GM21381 (cell line): Measurements from ENCODE around the gene CST3.
"Not testable (repeated sequence)": the region's sequence is repeated elsewhere in the genome, so short reads cannot be mapped to it uniquely, and the experiment has no call there.

Experiments
- ATAC-seq: cut with Tn5 transposase; IDR thresholded peaks from one replicate; pipeline ENCODE4 v1.9.1; 2021; ENCODE audit warnings: mild to moderate bottlenecking, moderate library complexity; ENCODE audit not compliant: unreplicated experiment

Gene CST3

DNA sequence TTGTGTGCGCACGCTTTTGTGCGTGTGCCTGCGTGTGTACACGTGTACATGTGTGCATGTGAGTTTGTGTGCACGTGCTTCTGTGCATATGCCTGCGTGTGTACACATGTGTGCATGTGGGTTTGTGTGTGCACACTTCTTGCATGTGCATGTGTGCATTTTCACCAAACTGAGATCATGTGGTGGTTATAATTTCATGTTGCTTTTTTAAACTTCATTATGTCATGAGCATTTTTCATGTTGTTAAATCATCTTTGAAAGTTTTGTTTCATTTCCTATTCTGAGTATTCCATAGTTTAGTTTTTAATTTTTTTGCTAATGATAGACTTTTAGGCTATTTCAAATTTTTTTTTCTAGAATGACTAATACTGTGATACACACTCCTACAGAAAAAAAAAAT is 6.4 kb upstream of the CST3 start:
- ATAC-seq: no peak

DNA sequence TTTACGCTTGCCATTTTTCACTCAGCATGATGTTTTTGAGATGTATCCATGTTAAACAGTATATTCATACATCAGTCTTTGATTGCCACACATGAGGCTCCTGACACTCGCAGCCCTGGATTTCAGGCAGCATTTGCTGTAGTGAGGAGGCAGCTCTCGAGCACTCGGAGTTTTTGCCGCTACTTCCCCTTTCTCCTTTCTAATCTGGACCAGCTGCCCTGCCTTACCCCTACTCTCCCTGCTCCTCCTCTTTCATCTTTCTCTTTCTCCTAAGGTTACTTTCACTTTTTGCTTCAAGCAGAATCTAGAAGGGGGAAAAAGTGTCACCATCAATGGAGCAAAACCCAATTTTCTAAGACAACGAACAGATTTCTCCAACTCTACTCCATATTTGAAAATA is 5.9 kb upstream of the CST3 start:
- no peak for ATAC-seq

DNA sequence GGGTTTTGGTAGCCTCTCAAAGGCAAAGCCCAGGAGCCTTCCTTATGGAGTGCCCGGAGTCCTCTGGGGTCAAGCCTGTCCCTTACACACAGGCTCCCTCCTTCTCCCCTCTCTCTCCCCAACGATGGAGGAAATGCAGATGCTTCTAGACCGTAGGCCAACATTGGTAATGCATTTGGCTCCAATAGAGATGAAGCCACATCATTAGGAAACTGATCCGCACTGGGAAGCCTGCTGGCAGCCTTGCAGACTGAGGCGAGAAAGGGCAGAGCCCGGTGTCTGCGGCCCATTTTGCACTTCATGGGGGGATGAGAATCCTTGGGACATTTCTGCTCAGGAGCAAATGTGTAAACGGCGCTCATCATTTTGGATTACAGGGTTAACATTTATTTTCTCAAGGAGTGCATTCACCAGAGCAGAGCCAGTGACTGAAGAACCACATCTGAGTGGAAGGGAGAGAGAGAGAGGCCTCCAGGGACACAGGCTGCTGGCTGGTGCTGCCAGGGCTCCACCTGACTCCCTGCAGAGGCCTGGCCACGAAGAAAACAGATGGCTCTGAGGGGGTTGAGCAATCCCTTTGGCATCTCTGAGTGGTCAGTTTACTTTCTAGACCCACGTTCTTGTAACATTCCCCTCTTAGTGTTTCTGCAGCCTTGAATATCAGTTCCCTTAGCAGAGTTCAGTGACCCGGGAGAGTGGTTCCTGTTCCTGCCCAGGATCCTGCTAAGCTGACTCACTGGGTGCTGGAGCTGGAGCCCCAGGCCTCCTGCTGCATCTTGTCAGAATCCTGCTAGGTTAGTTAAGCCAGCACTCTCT is 4.4 kb upstream of the CST3 start:
- no peak for ATAC-seq

DNA sequence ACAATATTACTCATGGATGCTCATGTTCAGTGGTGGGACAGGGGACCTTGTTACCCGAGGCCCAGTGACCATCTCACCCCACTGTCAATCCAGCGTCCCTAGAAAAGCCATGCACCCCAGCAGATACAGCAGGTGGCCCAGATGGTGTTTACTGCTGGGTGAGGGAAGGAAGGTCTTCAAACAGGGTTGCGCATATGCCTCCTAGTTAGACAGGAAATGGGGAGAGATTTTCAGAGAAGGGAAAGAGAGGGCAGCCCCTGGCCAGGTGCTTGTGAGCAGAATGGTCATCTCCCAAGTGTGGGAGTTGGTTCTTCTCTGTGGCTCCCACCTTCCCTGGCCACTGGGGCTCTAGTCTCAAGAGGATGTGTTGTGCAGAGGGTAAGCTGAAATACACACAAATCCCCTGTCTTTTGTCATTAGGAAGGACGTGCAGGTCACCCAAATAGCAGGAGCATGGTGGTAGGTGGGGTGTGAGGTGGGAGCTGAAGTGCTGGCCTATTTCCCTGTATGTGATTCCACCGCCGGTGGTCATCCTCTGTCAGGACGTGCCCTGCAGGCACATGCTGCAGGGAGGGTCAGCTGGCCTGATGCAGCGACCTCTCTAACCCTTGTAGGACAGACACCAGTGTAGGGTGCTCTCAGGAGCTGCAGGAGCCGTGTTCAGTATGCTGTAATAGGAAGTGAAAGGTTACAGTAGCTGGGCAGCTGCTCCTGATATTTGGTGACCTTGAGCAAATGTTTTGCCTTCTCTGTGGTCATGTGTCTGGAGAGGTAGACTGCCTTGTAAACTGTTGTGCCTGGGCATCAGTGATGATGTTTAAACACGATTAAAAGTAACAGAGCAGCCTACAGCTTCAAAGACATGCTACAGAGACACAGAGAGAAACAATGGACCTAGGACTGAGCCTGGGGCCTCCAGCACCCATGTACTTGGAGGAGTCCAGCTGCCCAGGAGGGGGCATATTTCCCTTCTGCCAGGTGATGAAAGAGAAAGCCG is 3.2 kb upstream of the CST3 start:
- no peak for ATAC-seq

DNA sequence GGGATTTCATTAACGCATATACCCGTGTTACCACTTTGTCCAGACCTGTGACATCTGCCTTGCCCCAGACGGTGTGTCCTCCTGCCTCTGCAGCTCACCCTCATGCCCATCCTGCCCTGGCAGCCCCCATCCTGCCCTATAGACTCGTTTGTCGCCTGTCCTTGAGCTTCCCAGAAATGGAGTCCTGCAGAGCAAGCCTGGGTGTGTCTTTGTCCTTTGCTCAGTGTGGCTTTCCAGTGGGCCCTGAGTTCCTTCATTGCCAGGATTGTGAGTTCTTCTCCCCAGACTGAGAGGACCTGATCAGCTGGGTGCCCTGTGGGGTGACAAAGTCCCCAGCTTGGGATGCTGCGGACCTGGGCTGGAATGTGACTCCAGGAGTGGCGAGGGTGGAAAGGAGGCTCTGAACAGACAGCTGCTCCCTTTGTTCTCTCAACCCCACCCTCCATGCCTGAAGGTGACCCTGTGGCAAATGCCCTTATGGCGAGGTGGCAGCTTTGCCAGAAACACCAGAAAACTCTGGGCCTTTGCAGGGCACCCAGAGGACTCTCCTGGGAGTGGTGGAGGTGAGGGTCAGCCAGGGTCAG is 2.4 kb upstream of the CST3 start:
- ATAC-seq: no peak

DNA sequence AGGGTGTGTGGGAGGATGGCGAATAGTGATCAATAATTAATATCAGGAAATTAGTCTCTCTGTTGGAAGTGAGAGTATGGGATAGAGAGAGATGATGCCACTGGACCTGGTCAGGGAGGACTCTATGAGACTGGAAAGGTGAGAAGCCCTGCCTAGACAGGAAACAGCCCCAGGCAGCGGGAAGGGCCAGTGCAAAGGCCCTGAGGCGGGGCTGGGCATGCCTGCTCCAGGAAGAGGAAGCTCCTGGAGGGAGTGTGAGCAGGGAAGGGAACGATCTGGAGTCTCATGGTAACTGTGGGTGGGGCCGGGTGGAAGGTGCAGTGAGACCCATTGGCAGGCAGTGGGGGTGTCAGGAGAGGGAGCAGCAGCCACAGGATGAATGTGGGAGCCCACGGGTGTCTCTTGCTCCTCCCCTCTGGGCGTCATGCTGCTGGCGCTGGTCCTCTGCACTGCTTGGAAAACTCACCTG is 1.8 kb upstream of the CST3 start:
- no peak for ATAC-seq

DNA sequence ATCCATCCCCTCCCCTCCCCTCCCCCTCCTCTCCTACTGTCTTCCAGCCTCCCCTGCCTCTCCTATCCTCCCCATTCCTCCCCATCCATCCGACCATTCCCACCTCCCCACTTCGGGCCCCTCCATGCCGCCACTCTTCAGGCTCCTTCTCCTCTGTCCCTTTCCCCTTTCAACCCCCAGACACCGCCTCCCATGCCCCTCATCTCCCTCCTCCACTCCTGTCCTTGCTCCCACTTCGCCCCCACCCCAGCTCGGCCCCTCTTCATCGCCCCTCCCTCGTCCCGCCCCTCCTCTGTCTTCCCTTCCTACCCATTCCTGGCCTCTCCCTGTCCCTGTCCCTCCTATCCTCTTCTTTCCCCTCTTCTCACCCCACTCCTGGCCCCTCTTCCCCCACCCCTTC is 554 bp upstream of the CST3 start:
- ATAC-seq: no peak

DNA sequence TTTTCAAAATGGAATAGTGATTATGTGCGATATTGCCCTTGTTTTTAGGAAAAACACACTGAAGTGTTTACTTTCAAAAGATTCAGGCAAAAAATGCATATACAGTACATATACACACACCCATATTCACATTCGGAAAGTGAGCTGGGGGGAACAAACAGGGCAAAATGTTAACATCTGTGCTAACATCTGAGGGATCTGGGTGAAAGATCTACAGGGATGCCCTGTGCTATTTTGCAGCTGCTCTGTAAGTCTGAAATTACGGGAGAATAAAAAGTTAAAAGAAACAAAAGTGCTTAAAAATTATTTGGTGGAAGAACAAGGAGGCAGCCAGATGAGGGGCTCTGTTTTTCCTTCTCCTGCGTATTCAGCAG is 860 bp downstream of the CST3 start:
- no peak for ATAC-seq

DNA sequence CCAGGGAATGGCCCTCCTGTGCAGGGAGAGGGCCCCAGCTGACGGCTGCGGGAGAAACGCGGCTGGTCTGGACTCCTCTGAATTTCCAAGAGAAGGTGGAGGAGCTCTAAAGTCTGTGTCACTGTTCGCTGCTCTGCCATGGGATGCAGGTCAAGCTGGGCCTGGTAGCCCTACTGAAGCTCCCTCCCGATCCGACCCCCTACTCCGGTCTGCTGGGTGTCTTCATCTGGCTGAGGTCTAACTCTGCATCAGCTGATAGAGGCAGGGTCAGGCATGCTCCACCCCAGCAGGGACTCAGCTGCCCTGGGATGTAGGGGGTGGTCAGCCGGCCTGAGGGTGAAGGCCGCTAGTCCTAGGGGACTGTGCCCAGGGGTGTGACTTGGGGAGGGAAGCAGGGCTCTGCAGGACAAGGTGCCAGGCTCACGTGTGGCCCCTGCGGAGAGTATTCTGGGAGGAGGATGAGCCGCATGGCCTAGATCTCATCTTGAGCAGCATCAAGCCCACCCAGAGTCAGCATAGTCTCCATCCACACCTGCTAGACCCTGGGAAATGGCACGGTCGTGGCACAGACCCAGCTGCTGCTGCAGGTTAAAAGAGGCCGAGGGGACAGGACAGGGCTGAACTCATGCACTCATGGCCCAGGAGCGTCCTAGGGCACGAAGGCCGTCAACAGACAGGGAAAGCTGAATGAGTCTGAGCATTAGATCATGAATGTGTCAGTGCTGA is 1.4 kb downstream of the CST3 start:
- ATAC-seq: no peak

DNA sequence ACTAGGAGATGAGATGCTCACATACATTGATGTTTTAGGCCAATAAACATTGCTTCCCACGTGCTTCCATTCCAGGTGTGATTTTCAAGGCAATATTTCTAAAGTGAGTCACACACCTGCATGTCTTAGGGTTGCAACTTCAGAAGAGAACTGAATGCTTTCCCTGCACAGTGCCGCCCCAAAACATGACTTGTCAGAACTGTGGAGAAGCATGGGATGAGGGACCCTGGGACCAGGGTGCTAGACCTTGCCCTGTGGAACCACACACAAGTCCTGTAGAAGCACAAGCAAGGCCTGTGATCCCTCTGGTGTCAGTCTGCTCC is 2.0 kb downstream of the CST3 start:
- not testable (repeated sequence) for ATAC-seq

DNA sequence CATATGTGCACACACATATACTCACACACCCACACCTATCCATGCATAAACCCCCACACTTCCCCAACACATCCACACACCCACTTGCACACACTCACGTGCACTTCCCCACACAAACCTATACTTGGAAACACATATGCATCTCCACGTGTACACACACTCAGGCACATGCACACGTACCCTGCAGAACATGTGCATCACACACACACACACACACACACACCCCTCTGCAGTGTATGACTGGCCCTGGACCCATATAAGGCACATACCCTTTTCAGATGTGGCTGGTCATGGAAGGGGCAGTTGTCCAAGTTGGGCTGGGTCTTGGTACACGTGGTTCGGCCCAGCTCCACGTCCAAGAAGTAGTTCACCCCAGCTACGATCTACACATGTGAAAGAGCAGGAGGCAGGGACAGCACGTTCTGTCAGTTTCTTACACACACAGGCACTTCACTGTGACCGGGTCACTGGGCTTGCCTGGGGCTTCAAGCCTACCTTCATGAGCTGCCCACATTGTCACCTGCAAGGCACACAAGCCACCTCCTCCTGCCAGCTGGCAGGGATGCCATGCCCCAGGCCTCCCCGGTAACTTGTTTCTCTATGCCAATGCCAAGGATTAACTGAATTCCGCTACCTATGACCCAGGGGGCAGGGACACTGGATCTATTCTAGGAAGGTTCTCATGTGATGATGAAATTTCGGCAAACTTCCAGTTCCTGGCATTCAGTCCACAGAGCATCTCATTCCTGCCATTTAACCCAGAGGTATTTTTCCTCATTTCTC is 2.6 kb downstream of the CST3 start:
- ATAC-seq: no peak

DNA sequence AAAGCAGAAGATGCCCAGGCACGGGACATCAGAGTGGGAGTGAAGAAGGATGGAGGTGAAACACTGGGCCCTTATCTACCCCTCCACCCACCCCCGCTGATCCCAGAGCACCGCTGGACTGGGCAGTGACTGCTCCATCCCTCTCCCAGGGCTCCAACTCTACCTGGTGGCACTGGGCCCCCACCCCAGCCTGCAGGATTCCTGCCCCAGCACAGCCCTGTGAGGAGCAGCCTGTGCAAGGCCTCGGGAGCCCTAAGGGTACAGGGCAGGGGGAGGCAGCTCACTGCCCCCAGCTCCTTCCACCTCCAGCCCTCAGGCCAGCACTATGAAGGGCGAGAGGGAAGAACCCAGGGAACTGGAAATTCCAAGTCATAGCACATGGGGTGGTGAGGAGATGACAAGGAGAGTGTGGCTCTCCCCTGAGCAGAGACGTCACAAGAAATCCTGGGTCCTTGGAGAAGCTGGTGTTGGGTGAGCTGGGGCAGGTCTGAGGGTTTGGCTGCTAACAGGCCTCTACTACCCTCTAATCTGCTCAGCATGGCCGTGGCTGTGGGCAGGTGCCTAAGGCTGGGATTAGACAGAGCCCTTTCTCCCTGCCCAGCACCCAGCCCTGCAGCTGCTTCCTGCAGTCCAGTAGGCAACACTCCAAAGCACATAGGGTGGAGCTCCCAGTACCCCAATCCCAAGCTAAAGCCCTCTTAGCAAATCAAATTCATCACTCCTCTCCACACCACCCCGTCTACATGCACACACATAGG is 3.5 kb downstream of the CST3 start:
- ATAC-seq: no peak

DNA sequence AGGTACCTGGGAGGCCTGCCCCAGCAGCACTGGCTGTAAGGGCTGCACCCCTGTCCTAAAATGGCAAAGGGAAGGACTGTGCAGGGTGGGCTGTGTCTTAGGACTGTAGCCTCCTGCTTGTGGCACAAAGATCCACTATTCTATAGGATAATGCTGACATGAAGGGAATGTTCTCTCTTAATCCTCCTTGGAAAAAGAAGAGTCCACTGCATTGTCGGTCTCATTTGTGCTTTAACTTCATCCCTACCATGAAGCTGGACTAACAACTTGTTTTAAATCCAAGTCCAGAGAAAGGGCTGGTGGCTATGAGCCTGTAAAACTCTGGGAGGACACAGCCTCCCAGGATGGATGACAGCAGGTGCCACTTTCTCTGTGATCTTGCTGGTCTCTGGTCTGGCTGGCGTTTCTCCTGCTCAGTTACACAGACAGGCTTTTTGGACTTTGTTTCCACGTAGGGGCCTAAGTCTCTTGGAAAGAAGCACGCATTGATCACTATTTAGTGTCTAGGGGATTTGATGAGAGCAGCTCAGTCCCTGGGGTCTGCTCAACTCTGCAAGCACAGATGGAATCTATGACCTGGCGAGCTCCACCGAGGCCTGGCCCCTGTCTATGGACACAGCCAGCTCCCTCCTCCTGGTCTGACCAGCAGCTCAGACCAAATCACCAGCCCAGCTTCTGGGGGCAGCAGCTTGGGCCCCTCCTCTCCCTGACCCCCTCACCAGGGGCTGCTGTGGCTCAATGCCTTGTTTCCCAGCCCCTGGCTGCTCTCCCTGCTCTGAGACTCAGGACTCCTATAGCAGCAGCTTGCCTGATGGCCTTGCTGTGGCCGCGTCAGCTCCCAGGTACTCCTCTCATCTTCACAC is 4.8 kb downstream of the CST3 start:
- no peak for ATAC-seq

DNA sequence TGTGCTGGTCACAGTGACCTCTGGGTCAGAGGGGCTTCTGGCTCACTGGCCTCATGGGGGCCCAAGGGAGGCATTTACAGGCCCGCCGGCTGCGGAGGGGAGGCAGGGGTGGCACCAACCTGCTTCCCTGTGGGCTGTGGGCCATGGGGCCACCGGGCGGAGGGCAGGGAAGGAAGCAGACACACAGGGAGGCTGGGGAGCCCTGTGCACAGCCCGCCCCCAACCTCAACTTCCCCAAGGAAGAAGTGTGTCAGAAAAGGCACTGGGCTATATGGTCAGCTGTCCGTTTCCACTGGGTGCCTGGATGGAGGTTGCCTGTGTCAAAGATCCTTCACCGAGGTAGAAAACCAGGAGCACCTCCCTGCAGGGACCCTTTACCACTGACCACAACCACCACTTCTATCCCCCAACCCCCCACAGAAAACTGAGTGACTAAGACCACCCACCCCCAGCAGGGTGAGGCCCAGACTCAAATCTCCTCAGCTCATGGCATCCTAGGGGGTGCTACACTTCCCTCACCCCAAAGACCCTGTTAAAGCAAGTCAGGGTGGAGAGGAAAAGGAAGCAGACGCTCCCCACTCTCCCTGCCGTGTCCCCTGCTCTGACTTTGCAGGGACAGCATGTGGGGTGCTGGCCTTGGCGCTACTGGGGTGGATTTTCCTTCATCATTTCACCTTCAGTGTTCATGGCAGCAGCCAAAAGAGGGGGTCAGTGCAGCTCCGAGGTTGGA is 5.6 kb downstream of the CST3 start:
- no peak for ATAC-seq

DNA sequence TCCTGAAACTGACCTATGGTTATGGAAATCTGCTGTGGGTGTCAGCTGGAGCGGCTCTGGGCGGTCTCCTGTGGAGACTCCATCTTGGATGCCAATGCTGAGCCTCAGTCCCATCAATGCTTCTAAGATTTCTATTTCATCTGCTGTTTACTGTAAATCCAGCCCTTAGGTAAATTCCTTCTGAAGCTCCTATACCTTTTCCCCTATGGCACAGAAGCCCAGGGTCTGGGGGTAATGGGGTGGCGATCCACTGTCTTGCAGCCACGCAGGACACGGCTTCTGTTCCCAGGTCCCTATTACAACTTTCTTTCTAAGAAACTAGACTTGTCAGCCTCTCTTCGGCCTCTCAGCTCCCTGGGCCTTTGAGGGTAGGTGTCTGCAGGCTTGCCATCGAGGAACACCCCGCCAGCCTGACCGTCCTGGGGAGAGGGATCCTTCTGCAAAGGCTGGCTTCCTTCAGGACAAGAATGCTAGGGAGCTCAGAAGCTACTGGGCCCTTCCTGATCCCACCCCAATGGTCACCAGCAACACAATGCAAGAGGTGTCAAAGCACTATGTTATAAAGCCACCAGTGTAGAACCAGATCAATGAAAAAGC is 6.4 kb downstream of the CST3 start:
- ATAC-seq: no peak

DNA sequence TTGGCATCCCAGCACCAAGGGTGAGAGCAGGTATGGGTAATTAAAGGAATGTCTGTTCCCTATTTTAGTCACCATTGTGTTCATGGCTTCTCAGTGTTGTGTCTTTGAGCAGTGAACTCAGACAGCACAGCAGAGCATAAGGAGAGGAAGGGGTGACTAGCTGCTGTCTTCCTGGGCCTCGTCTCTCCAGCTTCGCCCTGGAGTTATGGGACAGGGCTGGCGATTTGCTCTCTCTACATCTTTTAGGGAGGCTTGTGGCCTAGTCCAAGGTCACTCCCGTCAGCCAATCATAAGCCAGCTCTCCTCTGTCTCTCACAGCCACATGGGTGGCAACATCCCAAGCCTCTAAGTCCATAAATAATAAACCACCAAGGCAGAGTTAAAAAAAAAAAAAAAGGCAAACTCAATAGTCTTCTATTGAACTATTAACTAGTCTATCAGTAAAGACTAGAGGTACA is 7.3 kb downstream of the CST3 start:
- no peak for ATAC-seq
